Activated CD8-positive, alpha-beta memory T cell treated with anti-CD3 and anti-CD28 coated beads, Interleukin-2, amount 50 U/mL, for 24 hours (primary cell): Measurements from ENCODE around the gene DENND1C.
"Not testable (repeated sequence)": the region's sequence is repeated elsewhere in the genome, so short reads cannot be mapped to it uniquely, and the experiment has no call there.

Source experiments
- DNase-seq: peaks from one replicate; pipeline ENCODE4 v3.0.0-alpha.2; 2020; ENCODE audit errors: extremely low read depth

Gene DENND1C

GRCh38 chr19:6509118-6509971 lies 27.8 kb upstream of the DENND1C start:
- no peak for DNase-seq

- not testable (repeated sequence) for DNase-seq
These were observed 26.6 kb upstream of the DENND1C start for GRCh38 chr19:6508028-6508771.

GRCh38 chr19:6503407-6504201 lies 22.0 kb upstream of the DENND1C start:
- no peak for DNase-seq

GRCh38 chr19:6501740-6502648 lies 20.4 kb upstream of the DENND1C start, which contains the start of gene TUBB4A:
TUBB4A (minus strand) TSS chr19:6502309; CDS start chr19:6502212, 97 bp downstream.
- no peak for DNase-seq

- DNase-seq: no peak
These were observed 19.5 kb upstream of the DENND1C start for GRCh38 chr19:6500837-6501739.

GRCh38 chr19:6499052-6499790 lies 17.6 kb upstream of the DENND1C start:
- DNase-seq: no peak

- no peak for DNase-seq
These were observed 16.9 kb upstream of the DENND1C start for GRCh38 chr19:6498294-6499036.

GRCh38 chr19:6495947-6496346 lies 14.4 kb upstream of the DENND1C start:
- no peak for DNase-seq

GRCh38 chr19:6494438-6495036 lies 12.9 kb upstream of the DENND1C start:
- no peak for DNase-seq

GRCh38 chr19:6491802-6492592 lies 10.4 kb upstream of the DENND1C start:
- no peak for DNase-seq

GRCh38 chr19:6490134-6490533 lies 8.5 kb upstream of the DENND1C start:
- no peak for DNase-seq

- no peak for DNase-seq
These were observed 7.9 kb upstream of the DENND1C start for GRCh38 chr19:6489278-6490061.

GRCh38 chr19:6484831-6485230 lies 3.2 kb upstream of the DENND1C start:
- no peak for DNase-seq

- DNase-seq: no peak
These were observed 2.6 kb upstream of the DENND1C start for GRCh38 chr19:6484230-6484629.

GRCh38 chr19:6483235-6483634 lies 1.6 kb upstream of the DENND1C start:
- DNase-seq: no peak

- no peak for DNase-seq
These were observed 728 bp upstream of the DENND1C start for GRCh38 chr19:6482343-6482686.
